Measurements from ENCODE around the gene DUXA.

GRCh38 chr19:57106722-57107235, 60.5 kb downstream of the DUXA start:
- TF ChIP-seq CTCF (IDR thresholded peaks at IDR 0.05) (no peak), POLR2A (IDR thresholded peaks at IDR 0.05) (no peak)

Data from heart left ventricle (tissue), 13 donors.